ENCODE data around the gene ELK4. TPM values are rescaled to one million over a fixed set of nuclear protein-coding genes. Genes with fewer than 3 reads are reported as not detected.

ELK4 gene
- total and polyA plus RNA-seq, 8 donors, result 3.5 to 38.7 (median 11.7) TPM

GRCh38 chr1:205587581-205587980 lies 44.2 kb downstream of the ELK4 start:
- Histone ChIP-seq H3K4me1 (peaks cover 15 to 61% (median 27%) of the 10 kb centered on the region in 4 donors), H3K27ac (no peak overlapping the region)
- WGBS, 5 donors, result 91 to 98% (median 93%) methylated on average over 4 of the region's 4 CpGs

GRCh38 chr1:205585835-205586785 lies 45.7 kb downstream of the ELK4 start:
- 81 to 86% (median 83%) methylated on average over 11 to 13 of the region's 13 CpGs for WGBS, 5 donors
- H3K4me3 ChIP-seq, result no peak overlapping the region
- H3K27ac ChIP-seq, result peak overlapping the region; percentile 6 to 62 (median 45)
- H3K4me1 ChIP-seq, result peaks cover 12 to 60% (median 20%) of the 10 kb centered on the region in 4 donors
- no peaks in the 10 kb centered on the region for H3K9me3 ChIP-seq
- intact Hi-C loops (cut with DNase I; ENCODE audit: low total_unique reads), result loop anchor here (10.0 kb wide), 1 partner anchor 51 kb away; no protein-coding TSS in a partner anchor
- H3K36me3 ChIP-seq, result peaks cover 0 to 3% (median 0%) of the 10 kb centered on the region in 4 donors
- no peak for DNase-seq
- no peaks in the 10 kb centered on the region for H3K27me3 ChIP-seq
- no peak for TF ChIP-seq POLR2A (IDR thresholded peaks at IDR 0.05)
- no peak for TF ChIP-seq POLR2AphosphoS5 (IDR thresholded peaks at IDR 0.05)
- no peak for TF ChIP-seq CTCF (IDR thresholded peaks at IDR 0.05)
- no peak for TF ChIP-seq EP300 (IDR thresholded peaks at IDR 0.05)

More at GRCh38 chr1:205587581-205587980, 44.2 kb downstream of the ELK4 start:
- intact Hi-C loops (cut with DNase I; ENCODE audit: low total_unique reads), result loop anchor here (10.0 kb wide), 1 partner anchor 53 kb away; no protein-coding TSS in a partner anchor
- no peak for DNase-seq
- Histone ChIP-seq H3K9me3 (no peaks in the 10 kb centered on the region), H3K27me3 (no peaks in the 10 kb centered on the region), H3K36me3 (peaks cover 0 to 3% (median 0%) of the 10 kb centered on the region in 4 donors), H3K4me3 (no peak overlapping the region)
- TF ChIP-seq POLR2A (IDR thresholded peaks at IDR 0.05) (no peak), EP300 (IDR thresholded peaks at IDR 0.05) (no peak), CTCF (IDR thresholded peaks at IDR 0.05) (no peak), POLR2AphosphoS5 (IDR thresholded peaks at IDR 0.05) (no peak)

- H3K27ac ChIP-seq, result peak overlapping the region; percentile 6 to 62 (median 45)
- 47 to 59% (median 55%) methylated on average over 6 of the region's 6 CpGs for WGBS, 5 donors
Measured at GRCh38 chr1:205585169-205585834, 46.5 kb downstream of the ELK4 start.

More at GRCh38 chr1:205585169-205585834, 46.5 kb downstream of the ELK4 start:
- no peak overlapping the region for H3K4me3 ChIP-seq
- TF ChIP-seq CTCF (IDR thresholded peaks at IDR 0.05) (peak in 1 of 7 experiments; percentile 1), POLR2AphosphoS5 (IDR thresholded peaks at IDR 0.05) (no peak)
- H3K9me3 ChIP-seq, result no peaks in the 10 kb centered on the region
- peaks cover 0 to 7% (median 0%) of the 10 kb centered on the region in 3 donors for H3K27me3 ChIP-seq
- H3K36me3 ChIP-seq, result peaks cover 0 to 3% (median 0%) of the 10 kb centered on the region in 4 donors
- intact Hi-C loops (cut with DNase I; ENCODE audit: low total_unique reads), result loop anchor here (10.0 kb wide), 1 partner anchor 51 kb away; no protein-coding TSS in a partner anchor
- DNase-seq, result no peak
- peaks cover 12 to 52% (median 16%) of the 10 kb centered on the region in 4 donors for H3K4me1 ChIP-seq
